Right lobe of liver (tissue), 6 donors: ENCODE results near the gene MBOAT2. TPM values are rescaled to one million over a fixed set of nuclear protein-coding genes. Genes with fewer than 3 reads are reported as not detected.

ENCODE experiments used
- ATAC-seq, 4 donors: fragments of 200-7000 bp; cut with Tn5 transposase; one replicate each; pipeline ENCODE4 v1.9.1; 2020; ENCODE audit warnings: mild to moderate bottlenecking in 4 of 4, moderate library complexity in 4 of 4
- DNase-seq, 3 donors: peaks; one replicate each; pipeline ENCODE4 v3.0.0-alpha.2; 2020
- H3K27ac ChIP-seq, 3 donors: fragments of 200-600 bp; one replicate each; pipeline ENCODE4 v1.8.0; 2022
- H3K27me3 ChIP-seq, 2 donors: fragments of 200-600 bp; one replicate each; pipeline ENCODE4 v1.8.0; 2022
- H3K36me3 ChIP-seq, 4 donors: fragments of 200-600 bp; sonication (generic) in 1 of 4; one replicate each; pipeline versions ENCODE4 v1.5.1 to v1.8.0; 2017 to 2022; ENCODE audit warnings: control low read depth in 1 of 4
- H3K4me1 ChIP-seq, 4 donors: fragments of 200-600 bp; sonication (generic) in 1 of 4; one replicate each; pipeline versions ENCODE4 v1.5.1 to v1.8.0; 2017 to 2022; ENCODE audit warnings: control low read depth in 1 of 4
- H3K4me3 ChIP-seq, 3 donors: fragments of 200-600 bp; one replicate each; pipeline ENCODE4 v1.8.0; 2022
- H3K9me3 ChIP-seq, 4 donors: fragments of 200-600 bp; sonication (generic) in 1 of 4; one replicate each; pipeline versions ENCODE4 v1.5.1 to v1.8.0; 2017 to 2022; ENCODE audit warnings: control low read depth in 1 of 4
- CTCF ChIP-seq, 4 donors: fragments of 200-600 bp in 3 of 4; fragments of 450-650 bp in 1 of 4; IDR thresholded peaks; one replicate each; pipeline versions ENCODE4 v1.5.1 to v1.8.0; 2016 to 2022; ENCODE audit warnings: antibody characterized with exemption in 4 of 4, mild to moderate bottlenecking in 2 of 4
- POLR2A ChIP-seq: fragments of 450-650 bp; IDR thresholded peaks from one replicate; pipeline ENCODE4 v1.6.1; 2017; ENCODE audit warnings: antibody characterized with exemption, mild to moderate bottlenecking
- WGBS: methylation state at CpG from one replicate; pipeline ENCODE4 v1.1.6; 2018; ENCODE audit warnings: low coverage, low lambda C conversion rate; ENCODE audit not compliant: insufficient coverage; ENCODE audit errors: missing lambda C conversion rate; 5-methylcytosine and 5-hydroxymethylcytosine counted together
- intact Hi-C, 2 donors: fragments of 100-400 bp; cut with DNase I; formaldehyde crosslinking; loops; one replicate each; pipeline versions ENCODE4 v1.11.2 to v1.14.1; 2022
- total RNA-seq, 6 experiments: library from RNA; depleted of rRNA in 2 of 6; stranded (reverse); fragments of >200 nt in 2 of 6; fragmentation: NEBNext Ultra II Directional in 3 of 6; extraction: Animal tissue kit (Norgen Biotek cat#: 25700) in 3 of 6; gene quantifications; one replicate each; pipeline versions ENCODE4 v1.1.0 to v1.2.4, GENCODE V29; 2016 to 2023
- donor health status: DM: no; HTN: yes; CAD: no.
- donor health status: DM: no; HTN: no; CAD: no.
- donor health status: DM: no; HTN: no; CAD: no.
- donor health status: DM: no; HTN: yes; CAD: no.
- donor health status: DM: no; HTN: yes; CAD: no.

The MBOAT2 gene
- total RNA-seq, 6 experiments from 2014 or later: 0.50 to 1.9 (median 1.5) TPM

- WGBS: 58% methylated on average over 4 of the region's 4 CpGs
- intact Hi-C loops: no loop called here
Measured at GRCh38 chr2:8985561-8986326, 17.7 kb downstream of the MBOAT2 start.

GRCh38 chr2:8984855-8985254 lies 18.6 kb downstream of the MBOAT2 start:
- intact Hi-C loops: no loop called here

More at GRCh38 chr2:8985561-8986326, 17.7 kb downstream of the MBOAT2 start:
- Histone ChIP-seq H3K27me3 (no peaks in the 10 kb centered on the region), H3K27ac (no peak overlapping the region), H3K4me1 (no peaks in the 10 kb centered on the region), H3K9me3 (no peaks in the 10 kb centered on the region), H3K36me3 (no peaks in the 10 kb centered on the region), H3K4me3 (no peak overlapping the region)
- no peak for ATAC-seq
- TF ChIP-seq POLR2A: no peak
- no peak for TF ChIP-seq CTCF (IDR thresholded peaks at IDR 0.05)
- DNase-seq: no peak

GRCh38 chr2:8984157-8984556 lies 19.3 kb downstream of the MBOAT2 start:
- H3K36me3 ChIP-seq: no peaks in the 10 kb centered on the region
- no peaks in the 10 kb centered on the region for H3K9me3 ChIP-seq
- H3K27ac ChIP-seq: no peak overlapping the region
- H3K27me3 ChIP-seq: no peaks in the 10 kb centered on the region
- intact Hi-C loops: no loop called here
- no peak for TF ChIP-seq POLR2A
- no peak for TF ChIP-seq CTCF (IDR thresholded peaks at IDR 0.05)
- no peaks in the 10 kb centered on the region for H3K4me1 ChIP-seq
- H3K4me3 ChIP-seq: no peak overlapping the region
- DNase-seq (no peak), ATAC-seq (no peak)
- WGBS: 51% methylated on average over 5 of the region's 5 CpGs

More at GRCh38 chr2:8984855-8985254, 18.6 kb downstream of the MBOAT2 start:
- no peak overlapping the region for H3K4me3 ChIP-seq
- DNase-seq (no peak), ATAC-seq (no peak)
- H3K36me3 ChIP-seq: no peaks in the 10 kb centered on the region
- no peaks in the 10 kb centered on the region for H3K4me1 ChIP-seq
- H3K27me3 ChIP-seq: no peaks in the 10 kb centered on the region
- TF ChIP-seq POLR2A (no peak), CTCF (IDR thresholded peaks at IDR 0.05) (no peak)
- no peaks in the 10 kb centered on the region for H3K9me3 ChIP-seq
- WGBS: 31% methylated on average over 4 of the region's 4 CpGs
- no peak overlapping the region for H3K27ac ChIP-seq

- DNase-seq: no peak
- intact Hi-C loops: no loop called here
- no peaks in the 10 kb centered on the region for H3K27me3 ChIP-seq
Measured at GRCh38 chr2:8983571-8983970, 19.9 kb downstream of the MBOAT2 start.

More at GRCh38 chr2:8983571-8983970, 19.9 kb downstream of the MBOAT2 start:
- H3K27ac ChIP-seq: no peak overlapping the region
- H3K4me3 ChIP-seq: no peak overlapping the region
- H3K4me1 ChIP-seq: no peaks in the 10 kb centered on the region
- ATAC-seq: no peak
- TF ChIP-seq CTCF (IDR thresholded peaks at IDR 0.05): no peak
- no peaks in the 10 kb centered on the region for H3K9me3 ChIP-seq
- 52% methylated on average over 1 of the region's 1 CpG for WGBS
- no peaks in the 10 kb centered on the region for H3K36me3 ChIP-seq
